GF-D8 (cell line): Measurements from ENCODE around the gene NPHP4.
"Not testable (repeated sequence)": the region's sequence is repeated elsewhere in the genome, so short reads cannot be mapped to it uniquely, and the experiment has no call there.

ENCODE experiments used
- DNase-seq: peaks from one replicate; lab custom pipeline; 2025; lab: John Stamatoyannopoulos, UW

The NPHP4 gene

GRCh38 chr1:5911871-5912271 lies 80.4 kb downstream of the NPHP4 start:
- DNase-seq: no peak

GRCh38 chr1:5911157-5911556 lies 81.1 kb downstream of the NPHP4 start:
- DNase-seq: no peak

GRCh38 chr1:5910666-5911065 lies 81.6 kb downstream of the NPHP4 start:
- no peak for DNase-seq

- DNase-seq: no peak
Measured at GRCh38 chr1:5910276-5910620, 82.0 kb downstream of the NPHP4 start.

GRCh38 chr1:5909576-5910275 lies 82.5 kb downstream of the NPHP4 start:
- DNase-seq: no peak

GRCh38 chr1:5908461-5909375 lies 83.5 kb downstream of the NPHP4 start:
- no peak for DNase-seq

GRCh38 chr1:5907966-5908365 lies 84.3 kb downstream of the NPHP4 start:
- DNase-seq: no peak

GRCh38 chr1:5907386-5907785 lies 84.8 kb downstream of the NPHP4 start:
- DNase-seq: no peak

GRCh38 chr1:5906966-5907365 lies 85.3 kb downstream of the NPHP4 start:
- no peak for DNase-seq

GRCh38 chr1:5906116-5906515 lies 86.1 kb downstream of the NPHP4 start:
- no peak for DNase-seq

GRCh38 chr1:5905436-5905835 lies 86.8 kb downstream of the NPHP4 start:
- no peak for DNase-seq

GRCh38 chr1:5904551-5904950 lies 87.7 kb downstream of the NPHP4 start:
- no peak for DNase-seq

GRCh38 chr1:5903680-5904079 lies 88.5 kb downstream of the NPHP4 start:
- DNase-seq: no peak

GRCh38 chr1:5903031-5903430 lies 89.2 kb downstream of the NPHP4 start:
- DNase-seq: no peak

- no peak for DNase-seq
Measured at GRCh38 chr1:5901841-5902240, 90.4 kb downstream of the NPHP4 start.

- no peak for DNase-seq
Measured at GRCh38 chr1:5901150-5901549, 91.1 kb downstream of the NPHP4 start.

- no peak for DNase-seq
Measured at GRCh38 chr1:5898266-5898665, 94.0 kb downstream of the NPHP4 start.

- no peak for DNase-seq
Measured at GRCh38 chr1:5896706-5897660, 95.2 kb downstream of the NPHP4 start.

- no peak for DNase-seq
Measured at GRCh38 chr1:5895446-5896406, 96.5 kb downstream of the NPHP4 start.

GRCh38 chr1:5893699-5894278 lies 98.4 kb downstream of the NPHP4 start:
- not testable (repeated sequence) for DNase-seq

- DNase-seq: no peak
Measured at GRCh38 chr1:5892329-5892728, 99.9 kb downstream of the NPHP4 start.
